GM12801 (cell line): Measurements from ENCODE around the gene CPN2.

ENCODE experiments used
- CTCF ChIP-seq: IDR thresholded peaks from one replicate; pipeline ENCODE4 v1.5.1; 2011; ENCODE audit warnings: control low read depth; ENCODE audit not compliant: insufficient read length; ENCODE audit errors: extremely low read depth

CPN2 gene

GRCh38 chr3:194381460-194381875 lies 30.3 kb upstream of the CPN2 start:
- no peak for TF ChIP-seq CTCF

- TF ChIP-seq CTCF, result no peak
Measured at GRCh38 chr3:194380326-194380725, 29.2 kb upstream of the CPN2 start.

- no peak for TF ChIP-seq CTCF
Measured at GRCh38 chr3:194379651-194380050, 28.5 kb upstream of the CPN2 start.

GRCh38 chr3:194379231-194379630 lies 28.1 kb upstream of the CPN2 start:
- no peak for TF ChIP-seq CTCF

GRCh38 chr3:194377708-194378107 lies 26.6 kb upstream of the CPN2 start:
- TF ChIP-seq CTCF, result no peak

- TF ChIP-seq CTCF, result no peak
Measured at GRCh38 chr3:194376241-194376560, 25.1 kb upstream of the CPN2 start.

GRCh38 chr3:194375473-194376240 lies 24.5 kb upstream of the CPN2 start:
- no peak for TF ChIP-seq CTCF

GRCh38 chr3:194374935-194375334 lies 23.8 kb upstream of the CPN2 start:
- no peak for TF ChIP-seq CTCF
